GM12891 (cell line): ENCODE results near the gene ANO9.

Experiments used
- POLR2A ChIP-seq: IDR thresholded peaks from 2 replicates; pipeline ENCODE4 v1.6.1; 2011; ENCODE audit warnings: low read depth, low read length, control low read depth
- POLR2AphosphoS5 ChIP-seq: IDR thresholded peaks from 2 replicates; pipeline ENCODE4 v1.6.1; 2011; ENCODE audit warnings: low read depth, low read length, control low read depth
- SPI1 ChIP-seq: IDR thresholded peaks from 2 replicates; pipeline ENCODE4 v1.6.1; 2011; ENCODE audit warnings: low read depth, low read length, control low read depth

- no peak for TF ChIP-seq POLR2A
- TF ChIP-seq SPI1: no peak
- TF ChIP-seq POLR2AphosphoS5: no peak
Observed at GRCh38 chr11:414318-414857, 27.4 kb downstream of the ANO9 start.
